ENCODE results near the gene SRGAP1.

DNA sequence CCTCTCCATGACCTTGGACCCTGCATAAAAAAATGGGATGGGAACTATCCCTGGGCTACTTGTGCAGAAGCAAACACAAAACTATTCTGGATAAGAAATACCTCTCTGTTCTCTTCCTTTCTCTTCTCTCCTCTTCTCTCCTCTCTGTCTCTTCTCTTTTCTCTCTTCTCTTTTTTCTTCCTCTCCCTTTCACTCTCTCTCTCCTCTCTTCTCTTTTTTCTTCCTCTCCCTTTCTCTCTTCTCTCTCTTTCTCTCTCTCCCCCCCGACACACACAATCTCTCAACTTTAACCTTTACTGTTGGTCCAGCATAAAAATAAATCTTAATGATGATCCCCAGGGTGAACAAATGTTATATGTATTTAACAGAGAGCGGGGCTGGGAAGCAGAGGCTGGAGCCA, 141.4 kb downstream of the SRGAP1 start:
- no peak for TF ChIP-seq ZNF777 (tag by site-specific recombination; IDR thresholded peaks at IDR 0.05; ENCODE audit: borderline replicate concordance)
- TF ChIP-seq, protein P1, sequence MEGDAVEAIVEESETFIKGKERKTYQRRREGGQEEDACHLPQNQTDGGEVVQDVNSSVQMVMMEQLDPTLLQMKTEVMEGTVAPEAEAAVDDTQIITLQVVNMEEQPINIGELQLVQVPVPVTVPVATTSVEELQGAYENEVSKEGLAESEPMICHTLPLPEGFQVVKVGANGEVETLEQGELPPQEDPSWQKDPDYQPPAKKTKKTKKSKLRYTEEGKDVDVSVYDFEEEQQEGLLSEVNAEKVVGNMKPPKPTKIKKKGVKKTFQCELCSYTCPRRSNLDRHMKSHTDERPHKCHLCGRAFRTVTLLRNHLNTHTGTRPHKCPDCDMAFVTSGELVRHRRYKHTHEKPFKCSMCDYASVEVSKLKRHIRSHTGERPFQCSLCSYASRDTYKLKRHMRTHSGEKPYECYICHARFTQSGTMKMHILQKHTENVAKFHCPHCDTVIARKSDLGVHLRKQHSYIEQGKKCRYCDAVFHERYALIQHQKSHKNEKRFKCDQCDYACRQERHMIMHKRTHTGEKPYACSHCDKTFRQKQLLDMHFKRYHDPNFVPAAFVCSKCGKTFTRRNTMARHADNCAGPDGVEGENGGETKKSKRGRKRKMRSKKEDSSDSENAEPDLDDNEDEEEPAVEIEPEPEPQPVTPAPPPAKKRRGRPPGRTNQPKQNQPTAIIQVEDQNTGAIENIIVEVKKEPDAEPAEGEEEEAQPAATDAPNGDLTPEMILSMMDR (tag by site-specific recombination; IDR thresholded peaks at IDR 0.05) = no peak
- TF ChIP-seq BCL11A (tag by site-specific recombination; IDR thresholded peaks at IDR 0.05; ENCODE audit: low read depth) = no peak
